IPS-11a (cell line): Measurements from ENCODE around the gene NR1D1.

ENCODE experiments used
- H3K4me3 ChIP-seq: one replicate; pipeline ENCODE4 v1.5.1; 2013; ENCODE audit warnings: low read depth, low read length, control low read depth

The NR1D1 gene

DNA sequence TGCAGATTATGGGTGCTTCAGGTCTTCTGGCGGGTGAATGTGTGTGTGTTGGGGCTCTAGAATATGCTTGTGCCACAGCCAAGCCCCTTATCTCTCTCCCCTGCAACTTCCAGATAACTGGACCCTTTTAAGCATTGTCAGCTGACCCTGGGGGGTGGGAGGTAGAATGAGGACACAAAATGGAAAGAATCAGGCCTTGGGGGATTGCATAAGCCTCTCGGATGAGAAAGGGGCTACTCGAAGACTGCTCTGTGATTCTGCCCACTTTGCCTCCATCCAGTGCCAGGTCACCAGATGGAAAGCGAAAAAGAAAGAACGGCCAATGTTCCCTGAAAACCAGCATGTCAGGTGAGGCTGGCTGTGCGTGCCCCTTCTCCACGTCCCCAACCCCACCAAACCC, 23.8 kb downstream of the NR1D1 start:
- H3K4me3 ChIP-seq, result no peak overlapping the region

- H3K4me3 ChIP-seq, result no peak overlapping the region
Measured at GRCh38 chr17:40075942-40076498, 24.4 kb downstream of the NR1D1 start.

DNA sequence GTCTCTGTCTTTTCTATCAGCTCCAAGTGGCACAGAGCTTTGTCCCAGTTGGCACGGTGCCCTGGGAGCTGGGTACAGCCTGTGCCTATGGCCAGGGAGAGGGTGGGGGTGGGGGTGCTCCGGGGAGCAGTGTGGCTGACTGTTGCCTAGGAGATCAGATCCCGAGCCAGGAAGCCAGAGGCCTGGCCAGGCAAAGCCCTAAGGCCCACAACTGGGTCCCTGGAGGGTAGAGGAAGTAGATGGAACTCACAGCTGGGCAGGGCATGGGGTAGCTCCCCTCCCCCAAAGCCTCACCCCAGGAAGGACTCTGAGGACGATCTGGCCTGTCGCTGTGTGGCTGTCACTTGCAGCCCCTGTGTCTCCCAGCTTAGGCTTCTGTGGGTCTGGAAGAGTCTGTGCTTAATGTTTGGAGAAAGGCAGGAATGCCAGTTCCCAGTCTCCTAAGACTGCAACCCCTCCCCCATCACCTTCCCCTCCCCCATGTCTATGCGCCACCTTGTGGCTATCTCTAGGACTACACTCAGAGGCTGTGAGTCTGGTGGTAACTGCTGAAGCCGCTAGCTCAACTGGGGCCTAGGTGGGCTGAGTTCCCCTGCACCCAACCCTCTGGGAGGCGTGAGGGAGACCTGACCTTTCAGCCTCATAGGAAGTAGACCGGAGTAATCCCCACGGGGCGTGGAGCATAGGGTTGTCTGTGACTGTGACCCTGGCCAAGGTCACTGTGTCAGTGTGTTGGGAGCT, 25.0 kb downstream of the NR1D1 start:
- no peak overlapping the region for H3K4me3 ChIP-seq

DNA sequence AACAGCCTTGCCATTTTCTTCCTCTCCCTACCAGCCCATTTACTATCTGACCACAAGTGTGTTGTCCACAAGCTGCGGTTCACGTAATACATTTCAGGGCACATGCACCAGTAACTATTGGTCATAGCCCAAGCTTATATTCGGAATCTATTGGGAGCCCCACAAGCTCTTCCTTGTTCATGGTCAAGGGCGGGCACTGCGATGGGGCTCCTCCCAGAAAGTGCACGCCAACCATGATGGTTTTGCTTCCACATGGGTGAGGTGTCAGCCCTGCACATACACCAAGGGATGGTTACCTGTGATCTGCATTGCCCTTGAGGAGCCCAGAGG, 25.6 kb downstream of the NR1D1 start:
- no peak overlapping the region for H3K4me3 ChIP-seq

- no peak overlapping the region for H3K4me3 ChIP-seq
Measured at GRCh38 chr17:40074175-40074512, 26.2 kb downstream of the NR1D1 start.

DNA sequence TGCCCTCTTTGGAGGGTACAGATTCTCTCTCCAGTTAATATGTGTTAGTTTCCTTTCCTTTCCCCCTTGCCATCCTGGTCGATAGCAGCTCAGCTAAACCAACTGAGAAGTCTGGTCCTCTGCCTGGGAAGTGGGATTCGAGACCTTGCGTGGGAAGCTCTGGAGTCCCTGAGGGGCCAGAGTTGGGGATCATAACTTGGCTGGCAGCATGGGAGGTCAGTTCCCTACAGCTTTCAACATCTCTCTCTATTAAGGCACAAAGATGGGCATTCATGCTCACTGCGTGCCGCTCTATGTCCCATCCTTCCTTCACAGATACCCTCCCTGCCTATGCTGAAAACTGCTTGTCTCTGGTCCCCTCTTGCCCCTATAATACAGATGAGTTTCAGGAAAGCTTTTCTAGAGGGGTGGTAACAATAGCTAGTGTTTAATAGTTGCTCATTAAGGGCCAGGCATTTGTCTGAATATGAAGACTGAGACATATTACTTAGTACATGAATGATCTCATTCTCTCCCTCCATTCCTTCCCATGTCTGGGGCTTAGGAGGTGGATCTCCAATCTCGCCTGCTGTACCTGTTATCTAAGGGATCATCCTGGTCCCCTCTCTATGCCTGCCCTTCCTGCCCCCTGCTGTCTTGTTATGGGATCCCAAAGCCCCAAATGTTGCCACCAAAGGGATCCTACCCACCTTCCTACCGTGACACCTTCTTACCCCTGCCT, 26.8 kb downstream of the NR1D1 start:
- no peak overlapping the region for H3K4me3 ChIP-seq

- no peak overlapping the region for H3K4me3 ChIP-seq
Measured at GRCh38 chr17:40072735-40073346, 27.5 kb downstream of the NR1D1 start.

- H3K4me3 ChIP-seq, result no peak overlapping the region
Measured at GRCh38 chr17:40072040-40072734, 28.2 kb downstream of the NR1D1 start.

DNA sequence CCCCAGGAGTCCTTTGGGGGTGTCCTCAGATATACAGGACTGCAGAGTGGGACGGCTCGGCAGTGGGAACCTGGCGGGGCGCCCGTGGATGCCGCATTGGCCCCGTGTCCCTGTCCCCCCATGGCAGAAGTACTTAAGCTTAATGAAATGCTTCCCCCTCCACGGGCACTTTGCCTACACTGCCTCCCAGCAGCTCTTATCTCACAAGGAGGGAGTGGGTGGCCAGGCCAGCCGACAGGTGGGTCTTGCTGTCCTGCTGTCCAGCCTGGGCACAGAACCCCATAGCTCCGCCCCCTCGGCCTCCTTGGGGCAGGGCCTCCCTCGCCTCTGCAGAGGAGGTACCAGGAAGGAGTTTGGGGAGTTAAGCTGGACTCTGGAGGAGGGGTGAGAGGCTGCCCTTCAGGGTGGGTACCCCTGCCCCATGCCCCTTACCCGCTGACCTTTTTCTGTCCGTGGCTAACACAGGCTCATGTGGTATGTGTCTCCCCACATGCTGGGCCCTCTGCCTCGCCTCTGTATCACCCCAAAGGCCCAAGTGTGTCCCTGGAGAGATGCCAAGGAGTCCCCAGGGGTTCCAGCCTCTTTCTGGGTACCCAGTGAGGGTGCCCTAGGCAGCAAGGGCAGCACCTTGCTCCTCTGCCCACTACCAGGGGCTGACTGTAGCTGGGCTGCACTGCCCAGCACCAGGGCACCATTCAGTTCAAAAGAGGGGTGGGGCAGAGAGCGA, 28.9 kb downstream of the NR1D1 start:
- no peak overlapping the region for H3K4me3 ChIP-seq

DNA sequence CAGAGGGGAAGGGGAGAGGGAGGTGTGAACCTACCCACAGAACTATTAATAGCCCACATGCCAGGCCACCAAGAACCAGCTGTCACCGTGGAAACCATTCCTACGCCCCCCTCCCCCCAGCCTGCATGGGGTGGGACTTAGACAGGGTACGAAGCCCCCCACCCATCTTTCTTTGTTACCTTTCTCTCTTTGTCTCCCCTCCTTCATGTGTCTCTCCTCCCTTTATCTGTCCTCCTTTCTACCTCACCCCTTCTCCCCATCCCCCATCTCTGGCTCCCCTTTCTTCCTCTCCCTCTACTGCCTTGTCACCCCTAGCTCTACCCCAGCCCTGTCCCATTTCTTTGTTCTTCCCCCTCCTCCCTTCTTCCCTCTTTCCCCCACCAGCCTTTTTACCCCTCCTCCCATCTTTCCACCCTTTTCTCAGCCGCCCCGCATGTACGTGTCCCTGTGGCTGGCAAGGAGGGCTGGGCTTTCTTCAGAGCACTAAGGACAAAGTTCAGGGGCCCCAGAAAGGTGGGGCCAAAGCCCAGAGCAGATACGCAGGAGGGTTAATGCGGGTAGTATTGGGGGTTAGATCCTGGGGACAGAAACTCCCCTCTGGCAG, 29.6 kb downstream of the NR1D1 start:
- H3K4me3 ChIP-seq, result no peak overlapping the region

DNA sequence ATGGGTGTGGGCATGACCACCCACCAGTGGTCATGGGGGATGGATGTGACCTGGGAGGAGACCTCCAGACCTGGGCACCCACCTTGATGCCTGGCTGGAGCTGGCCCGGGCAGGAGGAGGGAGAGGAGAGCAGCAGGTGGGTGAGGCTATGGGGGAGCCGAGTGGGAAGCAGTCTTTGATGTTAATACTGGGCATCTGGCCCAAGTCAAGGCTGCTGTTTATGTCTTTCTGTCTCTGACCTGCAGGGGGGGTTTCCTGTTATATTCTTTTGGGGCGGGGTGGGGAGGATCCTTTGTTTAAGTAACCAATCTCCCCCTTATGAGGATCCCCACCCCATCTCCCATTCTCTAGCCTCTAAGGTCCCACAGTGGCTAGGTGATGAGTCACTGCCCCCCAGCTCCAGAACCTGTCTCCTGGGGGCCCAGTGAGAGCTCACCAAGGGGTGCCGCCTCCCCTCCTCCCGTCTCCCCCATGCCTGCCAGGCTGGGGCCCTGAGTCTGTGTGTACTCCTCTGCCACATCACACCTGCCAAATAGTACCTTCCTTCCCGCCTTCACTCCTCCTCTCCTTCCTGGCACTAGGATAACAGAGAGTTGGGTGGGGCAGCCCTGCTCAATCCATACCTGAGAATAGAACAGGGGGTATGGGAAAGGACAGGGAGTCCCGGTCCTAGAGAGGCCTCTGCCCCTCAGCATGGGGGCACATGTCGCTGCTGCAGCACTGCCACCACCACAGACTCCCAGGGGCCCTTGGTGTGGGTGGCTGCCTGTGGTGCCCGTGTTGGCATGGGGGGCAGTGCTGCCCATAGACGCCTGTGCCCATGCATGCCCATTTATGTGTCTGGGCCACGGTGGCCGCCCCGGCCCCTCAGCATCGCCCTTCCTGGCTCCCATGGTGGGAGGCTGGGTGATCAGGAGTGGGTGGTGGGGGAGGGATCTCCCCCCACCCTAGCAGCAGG, 30.4 kb downstream of the NR1D1 start:
- no peak overlapping the region for H3K4me3 ChIP-seq

GRCh38 chr17:40068917-40069750, 31.3 kb downstream of the NR1D1 start:
- no peak overlapping the region for H3K4me3 ChIP-seq

GRCh38 chr17:40068584-40068916, 31.8 kb downstream of the NR1D1 start:
- H3K4me3 ChIP-seq, result no peak overlapping the region

DNA sequence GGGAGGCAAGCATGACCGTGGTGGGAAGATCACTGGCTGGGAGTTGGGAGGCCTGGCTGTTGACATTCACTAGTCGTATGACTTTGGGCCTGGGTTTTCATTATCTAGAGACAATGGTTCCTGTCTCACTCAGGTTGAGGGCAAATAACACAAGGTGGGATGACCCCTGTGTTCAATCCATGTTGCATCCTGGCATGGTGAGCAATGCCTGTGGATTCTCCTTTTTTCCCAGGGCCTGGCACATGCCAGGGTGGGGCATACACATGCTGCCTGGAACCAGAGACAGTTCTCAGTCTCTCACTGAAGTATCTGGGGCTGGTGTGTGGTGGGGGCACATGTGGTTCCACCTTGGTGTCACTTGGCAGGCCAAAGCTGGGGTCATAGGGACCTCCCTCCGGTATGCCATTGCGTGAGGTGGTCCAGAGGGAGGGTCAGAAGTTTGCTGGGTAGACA, 32.2 kb downstream of the NR1D1 start:
- no peak overlapping the region for H3K4me3 ChIP-seq

GRCh38 chr17:40067710-40068109, 32.7 kb downstream of the NR1D1 start:
- no peak overlapping the region for H3K4me3 ChIP-seq

- H3K4me3 ChIP-seq, result no peak overlapping the region
Measured at GRCh38 chr17:40065769-40066510, 34.4 kb downstream of the NR1D1 start.

- H3K4me3 ChIP-seq, result no peak overlapping the region
Measured at GRCh38 chr17:40064971-40065768, 35.2 kb downstream of the NR1D1 start.
